HepG2 (cell line): ENCODE results near the gene SMARCA4. TPM values are rescaled to one million over a fixed set of nuclear protein-coding genes. Genes with fewer than 3 reads are reported as not detected.

Experiments
- ATAC-seq: fragments of 200-7000 bp; cut with Tn5 transposase; 3 replicates; pipeline ENCODE4 v1.9.1; 2020; ENCODE audit warnings: mild to moderate bottlenecking, moderate library complexity
- BruUV-seq: library from RNA; stranded (reverse); fragments of 400-500 nt; replicated peaks from 2 replicates; lab custom pipeline; 2021; lab: Mats Ljungman, UMichigan
- CTCF ChIA-PET: fragments of 300-600 bp; formaldehyde crosslinking; extraction: SDS; loops from one replicate; lab custom pipeline; 2021; ENCODE audit warnings: low total read pairs, inconsistent platforms, low intra/inter-chr PET ratio; lab: Yijun Ruan, JAX
- POLR2A ChIA-PET: fragments of 350-600 bp; sonication (Branson Sonifier 250); formaldehyde crosslinking; loops from one replicate; lab custom pipeline; 2020; ENCODE audit warnings: antibody characterized with exemption, inconsistent platforms; lab: Yijun Ruan, JAX
- DNase-seq: peaks from one replicate; pipeline ENCODE4 v3.0.0-alpha.2; 2015; ENCODE audit warnings: low spot score
- FAIRE-seq: peaks from 3 replicates; lab custom pipeline; 2011; peaks lifted over from hg19 to GRCh38; lab: Jason Lieb, UNC
- H2AFZ ChIP-seq: one replicate; pipeline ENCODE4 v1.6.1; 2011; ENCODE audit warnings: low read length, inconsistent platforms
- H3K27ac ChIP-seq: fragments of 300-600 bp; 3 replicates; pipeline ENCODE4 v1.8.0; 2011; ENCODE audit warnings: mixed run types, mild to moderate bottlenecking, mixed read lengths, low read length, inconsistent platforms; ENCODE audit not compliant: insufficient read depth; ENCODE audit errors: extremely low read length
- H3K27me3 ChIP-seq, 2 experiments: fragments of 200-600 bp in 1 of 2; 2 replicates in 1 of 2; 3 replicates in 1 of 2; pipeline versions ENCODE4 v1.6.0 to v1.8.0; 2011; ENCODE audit warnings: low read length in 2 of 2, mild to moderate bottlenecking in 2 of 2, moderate library complexity in 2 of 2, inconsistent platforms in 1 of 2; ENCODE audit not compliant: insufficient read depth in 2 of 2, control insufficient read depth in 1 of 2
- H3K36me3 ChIP-seq, 2 experiments: fragments of 200-600 bp in 1 of 2; replicated peaks in 1 of 2; 2 replicates in 1 of 2; 3 replicates in 1 of 2; pipeline versions ENCODE4 v1.5.1 to v1.8.0; 2011; ENCODE audit warnings: low read length in 2 of 2, inconsistent platforms in 1 of 2; ENCODE audit not compliant: insufficient read depth in 2 of 2, control insufficient read depth in 1 of 2
- H3K4me1 ChIP-seq: 2 replicates; pipeline ENCODE4 v1.5.1; 2012; ENCODE audit warnings: low read length, inconsistent platforms; ENCODE audit not compliant: insufficient read depth
- H3K4me2 ChIP-seq: 2 replicates; pipeline ENCODE4 v1.6.0; 2011; ENCODE audit warnings: low read depth, low read length, inconsistent platforms
- H3K4me3 ChIP-seq, 3 experiments: fragments of 200-600 bp in 1 of 3; sonication (generic), shearing (Covaris generic) in 1 of 3; replicated peaks in 1 of 3; 2 replicates each; pipeline ENCODE4 v1.5.1; 2011 to 2016; ENCODE audit warnings: low read length in 3 of 3, inconsistent platforms in 2 of 3, low read depth in 2 of 3, mild to moderate bottlenecking in 2 of 3, control low read depth in 1 of 3, mixed read lengths in 1 of 3; ENCODE audit not compliant: insufficient read depth in 1 of 3
- H3K79me2 ChIP-seq: one replicate; pipeline ENCODE4 v1.6.1; 2011; ENCODE audit warnings: low read length, inconsistent platforms; ENCODE audit not compliant: insufficient read depth
- H3K9ac ChIP-seq: 2 replicates; pipeline ENCODE4 v1.6.0; 2011; ENCODE audit warnings: mild to moderate bottlenecking, low read depth, low read length, inconsistent platforms; ENCODE audit not compliant: insufficient read depth
- H3K9me3 ChIP-seq: 2 replicates; pipeline ENCODE4 v1.5.1; 2012; ENCODE audit warnings: mild to moderate bottlenecking, low read length
- H4K20me1 ChIP-seq: 2 replicates; pipeline ENCODE4 v1.6.0; 2011; ENCODE audit warnings: inconsistent platforms, mild to moderate bottlenecking, low read length, moderate library complexity; ENCODE audit not compliant: insufficient read depth
- AGO2 ChIP-seq: fragments of 200-400 bp; formaldehyde crosslinking; optimal IDR thresholded peaks from 2 replicates; pipeline ENCODE3; 2017; ENCODE audit warnings: mild to moderate bottlenecking, low read depth, low read length, moderate library complexity
- CSRNP1 ChIP-seq: sonication (generic); formaldehyde crosslinking; IDR thresholded peaks from 2 replicates; pipeline ENCODE4 v1.8.1; 2023; ENCODE audit warnings: mild to moderate bottlenecking, missing genetic modification reagents
- MTF1 ChIP-seq: sonication (generic); formaldehyde crosslinking; IDR thresholded peaks from 2 replicates; pipeline ENCODE4 v1.5.0; 2020; ENCODE audit warnings: missing genetic modification reagents
- NFRKB ChIP-seq: fragments of 450-650 bp; IDR thresholded peaks from 2 replicates; pipeline ENCODE4 v1.6.1; 2017
- RBM22 ChIP-seq: fragments of 200-400 bp; formaldehyde crosslinking; optimal IDR thresholded peaks from 2 replicates; pipeline ENCODE3; 2017; ENCODE audit warnings: mild to moderate bottlenecking, low read length, moderate library complexity
- RELA ChIP-seq: sonication (generic); formaldehyde crosslinking; IDR thresholded peaks from 2 replicates; pipeline ENCODE4 v1.4.0; 2020; ENCODE audit warnings: missing genetic modification reagents
- SNAPC5 ChIP-seq: sonication (generic); formaldehyde crosslinking; IDR thresholded peaks from 2 replicates; pipeline ENCODE4 v1.8.1; 2023; ENCODE audit warnings: mild to moderate bottlenecking, missing genetic modification reagents, borderline replicate concordance
- TRIM24 ChIP-seq: sonication (generic); formaldehyde crosslinking; IDR thresholded peaks from 2 replicates; pipeline ENCODE4 v1.8.0; 2022; ENCODE audit warnings: mild to moderate bottlenecking, missing genetic modification reagents
- ZFP90 ChIP-seq: sonication (generic); formaldehyde crosslinking; IDR thresholded peaks from 2 replicates; pipeline ENCODE4 v1.8.0; 2022; ENCODE audit warnings: missing genetic modification reagents, mild to moderate bottlenecking, inconsistent platforms, borderline replicate concordance
- ZNF317 ChIP-seq: sonication (generic); formaldehyde crosslinking; IDR thresholded peaks from 2 replicates; pipeline ENCODE4 v1.5.0; 2020; ENCODE audit warnings: mild to moderate bottlenecking, missing genetic modification reagents
- WGBS: methylation state at CpG from one replicate; pipeline ENCODE4 v1.1.6; 2017; ENCODE audit warnings: low lambda C conversion rate; 5-methylcytosine and 5-hydroxymethylcytosine counted together
- in situ Hi-C: cut with HindIII; loops from 2 replicates; pipeline ENCODE4 v1.10.0; 2017; ENCODE audit warnings: low pct_unique_long_range_greater_than_20kb; ENCODE audit not compliant: extremely low pct_ligation_motif_present
- intact Hi-C: fragments of 100-400 bp; cut with micrococcal nuclease; formaldehyde crosslinking; loops from one replicate; pipeline ENCODE4 v1.10.0; 2022; ENCODE audit not compliant: unreplicated experiment
- polyA plus RNA-seq, 8 experiments: library from polyadenylated mRNA; depleted of rRNA in 3 of 8; stranded (reverse) in 7 of 8; unstranded in 1 of 8; fragments of >200 nt; fragmentation: Illumina TruSeq in 4 of 8; extraction: Trizol in 4 of 8; gene quantifications; 2 replicates each; pipeline versions ENCODE4 v1.2.1 to v1.2.3, GENCODE V29; 2011 to 2016; ENCODE audit warnings: low read depth in 4 of 8, missing spikeins in 1 of 8, mixed read lengths in 1 of 8; ENCODE audit not compliant: insufficient read depth in 1 of 8
- total RNA-seq, 5 experiments: library from RNA; depleted of rRNA; stranded (reverse); fragments of >200 nt; fragmentation: Illumina TruSeq; extraction: Trizol; gene quantifications; 2 replicates each; pipeline ENCODE4 v1.2.3, GENCODE V29; 2016; ENCODE audit warnings: low read depth in 1 of 5

The SMARCA4 gene
- total and polyA plus RNA-seq, 2 of the 13 experiments (the other 11 are each of a cell fraction or from before 2014, with no cell fraction given) = 25.4 to 45.9 TPM

- no peaks in the 10 kb centered on the region for H3K4me1 ChIP-seq
- no peaks in the 10 kb centered on the region for H3K27me3 ChIP-seq
- DNase-seq = no peak
- in situ Hi-C loops = no loop called here
- H3K4me2 ChIP-seq = no peak overlapping the region
- intact Hi-C loops = no loop called here
- no peak for FAIRE-seq
- BruUV-seq = no TSS peak
- WGBS = 93% methylated on average over 10 of the region's 15 CpGs
- H2AFZ ChIP-seq = no peak overlapping the region
- ChIA-PET CTCF (no interaction called here), POLR2A (no interaction called here)
- ATAC-seq = no peak
- no peak overlapping the region for H3K9ac ChIP-seq
- H3K79me2 ChIP-seq = no peaks in the 10 kb centered on the region
- no peak overlapping the region for H3K27ac ChIP-seq
- no peak overlapping the region for H3K4me3 ChIP-seq
- peaks cover 61 to 84% of the 10 kb centered on the region in 2 experiments; a peak in 4 of 5 replicates for H3K36me3 ChIP-seq
- H3K9me3 ChIP-seq = no peaks in the 10 kb centered on the region
- no peak for TF ChIP-seq RELA (CRISPR knock-in tag)
- peak; percentile 47 for TF ChIP-seq AGO2
- TF ChIP-seq, all 625 proteins: peak for 1
- H4K20me1 ChIP-seq = no peaks in the 10 kb centered on the region
Measured at GRCh38 chr19:11021760-11022144, 60.9 kb downstream of the SMARCA4 start.

GRCh38 chr19:11023016-11023415 is 62.2 kb downstream of the SMARCA4 start:
- intact Hi-C loops (no loop called here), in situ Hi-C loops (no loop called here)
- ChIA-PET POLR2A (no interaction called here), CTCF (no interaction called here)
- TF ChIP-seq NFRKB (no peak), MTF1 (CRISPR knock-in tag) (no peak), CSRNP1 (CRISPR knock-in tag) (no peak), RBM22 (peak; percentile 23), ZNF317 (CRISPR knock-in tag) (no peak), TRIM24 (CRISPR knock-in tag) (no peak), ZFP90 (CRISPR knock-in tag) (no peak), SNAPC5 (CRISPR knock-in tag) (no peak)
- Histone ChIP-seq H3K36me3 (peaks cover 62 to 84% of the 10 kb centered on the region in 2 experiments; a peak in 4 of 5 replicates), H3K27me3 (no peaks in the 10 kb centered on the region), H2AFZ (no peak overlapping the region), H4K20me1 (no peaks in the 10 kb centered on the region), H3K4me1 (no peaks in the 10 kb centered on the region), H3K79me2 (no peaks in the 10 kb centered on the region), H3K4me2 (no peak overlapping the region), H3K27ac (no peak overlapping the region), H3K4me3 (no peak overlapping the region), H3K9ac (no peak overlapping the region), H3K9me3 (no peaks in the 10 kb centered on the region)
- WGBS = 95% methylated on average over 10 of the region's 11 CpGs
- DNase-seq (no peak), FAIRE-seq (no peak), ATAC-seq (no peak)
- no TSS peak for BruUV-seq
